NB4 (cell line): ENCODE results near the gene GALNT2.

Experiments used
- DNase-seq: peaks from one replicate; pipeline ENCODE4 v3.0.0; 2010; ENCODE audit warnings: low read depth
- H3K4me3 ChIP-seq: one replicate; pipeline ENCODE4 v1.5.1; 2011; ENCODE audit warnings: mild to moderate bottlenecking, low read depth, low read length, moderate library complexity
- CTCF ChIP-seq: IDR thresholded peaks from one replicate; pipeline ENCODE4 v1.5.1; 2012; ENCODE audit warnings: low read depth, low read length
- MYC ChIP-seq: IDR thresholded peaks from 2 replicates; pipeline ENCODE4 v1.6.1; 2011; ENCODE audit warnings: low read depth, low read length
- POLR2A ChIP-seq: IDR thresholded peaks from 2 replicates; pipeline ENCODE4 v1.6.1; 2011; ENCODE audit warnings: mild to moderate bottlenecking; ENCODE audit not compliant: insufficient read length; ENCODE audit errors: extremely low read depth
- TF ChIP-seq, protein P1 (sequence below): IDR thresholded peaks from 2 replicates; pipeline ENCODE4 v1.6.1; 2011; ENCODE audit warnings: low read depth, low read length

GALNT2 gene

DNA sequence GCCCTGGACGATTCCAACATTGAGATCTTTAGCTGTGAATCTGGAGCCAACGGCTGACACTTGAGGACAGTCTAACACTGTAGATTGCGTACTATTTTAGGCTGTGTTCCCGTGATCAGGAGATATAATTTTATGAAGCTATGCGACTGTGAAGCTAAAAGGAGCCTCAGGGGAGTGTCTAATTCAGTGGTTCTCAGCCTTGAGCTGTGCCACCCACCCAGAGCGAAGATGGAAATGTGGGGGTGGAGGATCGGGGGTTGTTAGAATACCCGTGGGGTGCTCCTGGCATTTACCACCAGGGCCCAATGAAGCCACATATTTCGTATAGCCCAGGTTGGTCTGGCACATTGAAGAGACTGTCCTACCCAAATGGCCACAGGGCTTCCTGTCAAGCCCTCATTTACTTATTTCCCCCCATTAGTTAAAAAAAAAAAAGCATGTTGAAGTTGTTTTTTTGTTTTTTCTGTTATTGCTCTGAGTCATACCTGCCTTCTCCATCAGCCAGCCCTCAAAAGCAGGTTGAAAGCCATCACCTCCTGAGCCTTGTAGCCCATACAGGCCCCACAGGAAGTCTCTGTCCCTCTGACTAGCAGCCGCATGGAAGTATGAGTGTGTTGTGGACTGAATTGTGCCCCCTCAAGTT is 141.7 kb downstream of the GALNT2 start:
- TF ChIP-seq, protein P1, sequence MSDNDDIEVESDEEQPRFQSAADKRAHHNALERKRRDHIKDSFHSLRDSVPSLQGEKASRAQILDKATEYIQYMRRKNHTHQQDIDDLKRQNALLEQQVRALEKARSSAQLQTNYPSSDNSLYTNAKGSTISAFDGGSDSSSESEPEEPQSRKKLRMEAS, result no peak
- TF ChIP-seq MYC, result no peak
- no peak for TF ChIP-seq CTCF
- no peak for TF ChIP-seq POLR2A
- H3K4me3 ChIP-seq, result no peak overlapping the region
- no peak for DNase-seq

- TF ChIP-seq, protein P1, result no peak
- TF ChIP-seq POLR2A, result no peak
- no peak for TF ChIP-seq CTCF
- TF ChIP-seq MYC, result no peak
- DNase-seq, result no peak
- no peak overlapping the region for H3K4me3 ChIP-seq
Observed at GRCh38 chr1:230210326-230210980, 143.4 kb downstream of the GALNT2 start.

DNA sequence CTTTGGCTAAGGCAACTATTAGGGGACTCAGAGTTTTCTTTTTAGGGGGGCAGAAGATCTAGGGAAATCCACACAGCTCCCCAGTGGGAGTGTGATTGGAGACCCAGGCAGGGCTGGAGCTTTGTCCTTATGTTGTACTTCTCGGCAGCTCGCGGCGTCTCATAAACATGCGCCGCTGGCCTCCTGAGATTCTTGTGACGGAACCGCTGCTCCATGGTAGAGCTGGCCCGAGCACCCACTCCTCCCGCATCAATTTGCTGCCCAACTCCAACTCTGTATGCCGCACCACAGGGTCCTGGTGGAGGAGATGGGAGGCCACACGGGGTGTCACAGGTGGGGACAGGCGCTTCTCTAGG is 143.9 kb downstream of the GALNT2 start:
- TF ChIP-seq, protein P1, result no peak
- TF ChIP-seq MYC (no peak), CTCF (no peak), POLR2A (no peak)
- no peak for DNase-seq
- no peak overlapping the region for H3K4me3 ChIP-seq

DNA sequence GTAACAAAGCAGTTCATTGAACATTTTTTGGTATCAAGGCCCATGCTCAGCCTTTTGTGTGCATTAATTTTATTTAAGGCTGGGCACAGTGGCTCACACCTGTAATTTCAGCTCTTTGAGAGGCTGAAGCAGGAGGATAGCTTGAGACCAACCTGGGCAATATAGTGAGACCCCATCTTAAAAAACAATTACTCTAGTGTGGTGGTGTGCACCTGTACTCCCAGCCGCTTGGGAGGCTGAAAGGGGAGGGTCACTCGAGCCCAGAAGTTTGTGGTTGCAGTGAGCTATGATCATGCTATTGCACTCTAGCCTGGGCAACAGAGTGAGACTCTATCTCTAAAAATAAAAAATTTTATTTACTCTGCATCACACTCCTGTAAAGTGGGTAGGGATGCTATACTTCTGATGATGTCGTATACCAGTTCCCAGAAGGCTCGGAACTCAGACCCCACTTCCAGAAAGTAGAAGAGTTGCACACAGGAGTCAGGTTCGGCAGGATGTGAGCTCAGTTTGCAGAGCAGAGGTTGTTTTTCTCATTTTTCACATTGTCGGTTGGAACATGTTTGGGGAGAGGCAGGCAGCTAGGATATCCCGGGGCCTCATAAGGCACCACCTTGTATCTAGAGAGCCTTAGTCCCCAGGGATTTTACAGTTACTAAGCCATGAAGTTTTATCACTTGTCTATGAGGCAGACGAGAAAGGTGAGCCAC is 144.6 kb downstream of the GALNT2 start:
- TF ChIP-seq CTCF (no peak), POLR2A (no peak), MYC (no peak)
- TF ChIP-seq, protein P1, result no peak
- H3K4me3 ChIP-seq, result no peak overlapping the region
- no peak for DNase-seq

DNA sequence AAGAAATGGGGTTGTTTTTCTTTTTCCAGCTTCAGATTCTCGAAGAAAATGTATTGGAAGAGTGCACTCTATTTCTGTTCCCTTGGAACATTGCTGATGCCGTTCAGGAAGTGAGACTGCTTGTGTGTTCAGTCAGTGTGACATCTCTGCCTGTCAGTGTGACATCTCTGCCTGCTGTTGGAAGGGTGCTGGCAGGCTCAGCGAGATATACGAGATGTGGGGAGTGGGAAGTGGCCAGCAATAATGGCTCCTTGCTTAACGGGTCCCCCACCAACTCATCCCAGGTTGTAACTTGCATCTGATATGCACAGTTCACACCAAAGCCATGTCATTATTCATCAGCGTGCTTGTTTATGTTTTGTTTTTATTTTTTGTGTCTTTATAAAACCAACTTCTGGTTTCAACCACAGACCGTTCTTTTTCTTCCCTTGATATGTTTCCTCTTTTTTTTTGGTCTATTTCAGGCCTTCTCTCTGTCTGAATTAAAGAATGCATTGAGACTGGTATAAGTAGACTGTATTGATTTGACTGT is 145.4 kb downstream of the GALNT2 start:
- TF ChIP-seq POLR2A, result no peak
- no peak for TF ChIP-seq CTCF
- TF ChIP-seq MYC, result no peak
- TF ChIP-seq, protein P1, result no peak
- H3K4me3 ChIP-seq, result no peak overlapping the region

More for the DNA sequence above, 145.4 kb downstream of the GALNT2 start:
- DNase-seq, result no peak
